ENCODE data around the gene RIPOR2. TPM values are rescaled to one million over a fixed set of nuclear protein-coding genes. Genes with fewer than 3 reads are reported as not detected.

The RIPOR2 gene
- total and polyA plus RNA-seq, 2 experiments from 2014 or later, result 9.5 to 22.5 TPM

GRCh38 chr6:24924580-24925356 is 11.0 kb downstream of the RIPOR2 start:
- Histone ChIP-seq H3K4me2 (peak overlapping the region; percentile 66), H3K79me2 (replicated peaks; ENCODE audit: insufficient read depth) (peaks cover 40% of the 10 kb centered on the region), H3K4me1 (ENCODE audit: insufficient read depth) (peaks cover 58% of the 10 kb centered on the region), H3K27ac (ENCODE audit: low read depth) (peak overlapping the region; percentile 86), H3K9me2 (ENCODE audit: insufficient read depth) (0 out of 2 replicates have a peak, but pooled peaks cover 6% of the 10 kb centered on the region), H3K27me3 (ENCODE audit: insufficient read depth) (no peaks in the 10 kb centered on the region), H3F3A (replicated peaks; ENCODE audit: low read depth) (no peaks in the 10 kb centered on the region; the same call in 1 of the 2 replicates), H3K36me3 (ENCODE audit: insufficient read depth) (no peaks in the 10 kb centered on the region), H4K20me1 (replicated peaks; ENCODE audit: insufficient read depth) (no peaks in the 10 kb centered on the region), H2AFZ (no peak overlapping the region), H3K4me3 (no peak overlapping the region)
- ATAC-seq (no peak), DNase-seq (ENCODE audit: low spot score) (no peak)
- no peaks in the 10 kb centered on the region for H3K27me3 Mint-ChIP-seq (ENCODE audit: insufficient read depth, low read depth, poor library complexity)
- no peak for TF ChIP-seq CTCF (conservative IDR thresholded peaks at IDR 0.05; ENCODE audit: low read depth in 2 of 2)
- peaks cover 4% of the 10 kb centered on the region; the same call in 1 of the 3 replicates for H3K9me3 Mint-ChIP-seq
- H3K4me3 Mint-ChIP-seq, result no peak overlapping the region
- H3K36me3 Mint-ChIP-seq (ENCODE audit: low read depth), result peaks cover 5% of the 10 kb centered on the region
- peak overlapping the region; percentile 51; the same call in 1 of the 2 replicates for H3K27ac Mint-ChIP-seq
- peaks cover 56% of the 10 kb centered on the region for H3K4me1 Mint-ChIP-seq

- Mint-ChIP-seq H3K4me3 (peak overlapping the region; percentile 14; the same call in 1 of the 3 replicates), H3K27ac (peak overlapping the region; percentile 51; the same call in 1 of the 2 replicates), H3K4me1 (peaks cover 60% of the 10 kb centered on the region), H3K27me3 (ENCODE audit: insufficient read depth, low read depth, poor library complexity) (peaks cover 2% of the 10 kb centered on the region), H3K36me3 (ENCODE audit: low read depth) (peaks cover 5% of the 10 kb centered on the region), H3K9me3 (peaks cover 4% of the 10 kb centered on the region; the same call in 1 of the 3 replicates)
- Histone ChIP-seq H3F3A (replicated peaks; ENCODE audit: low read depth) (no peaks in the 10 kb centered on the region; the same call in 1 of the 2 replicates), H3K36me3 (ENCODE audit: insufficient read depth) (no peaks in the 10 kb centered on the region), H4K20me1 (replicated peaks; ENCODE audit: insufficient read depth) (no peaks in the 10 kb centered on the region), H3K79me2 (replicated peaks; ENCODE audit: insufficient read depth) (peaks cover 36% of the 10 kb centered on the region), H2AFZ (peak overlapping the region; percentile 28; the same call in 1 of the 2 replicates), H3K9me2 (ENCODE audit: insufficient read depth) (0 out of 2 replicates have a peak, but pooled peaks cover 6% of the 10 kb centered on the region), H3K4me3 (peak overlapping the region; percentile 12; the same call in 1 of the 2 replicates), H3K27me3 (ENCODE audit: insufficient read depth) (no peaks in the 10 kb centered on the region), H3K4me2 (peak overlapping the region; percentile 66), H3K27ac (ENCODE audit: low read depth) (peak overlapping the region; percentile 86), H3K4me1 (ENCODE audit: insufficient read depth) (peaks cover 66% of the 10 kb centered on the region)
- DNase-seq (ENCODE audit: low spot score) (peak; percentile 81), ATAC-seq (peak; percentile 91)
- TF ChIP-seq ZNF462 (CRISPR knock-in tag; IDR thresholded peaks at IDR 0.05), result peak; percentile 45; the same call in 1 of the 2 replicates
- no peak for TF ChIP-seq STAT1 (IDR thresholded peaks at IDR 0.05; ENCODE audit: unreplicated experiment)
These were observed 11.8 kb downstream of the RIPOR2 start for GRCh38 chr6:24923885-24924401.

Measured in GM23338 (cell line).